H1 (cell line): ENCODE measurements around the gene PDE4D. TPM values are rescaled to one million over a fixed set of nuclear protein-coding genes. Genes with fewer than 3 reads are reported as not detected.

Experiments used
- ATF2 ChIP-seq: IDR thresholded peaks from 2 replicates; pipeline ENCODE4 v1.6.1; 2012; ENCODE audit warnings: low read length, inconsistent platforms
- polyA plus RNA-seq, 7 experiments: library from polyadenylated mRNA; depleted of rRNA in 3 of 7; stranded (reverse) in 5 of 7; unstranded in 2 of 7; fragments of >200 nt in 5 of 7; fragments of 200-250 nt in 2 of 7; gene quantifications; 1 replicate in 5 of 7; 2 replicates in 1 of 7; 4 replicates in 1 of 7; pipeline versions ENCODE4 v1.2.1 to v1.2.3, GENCODE V29; 2011 to 2013; ENCODE audit warnings: missing spikeins in 2 of 7, mixed read lengths in 2 of 7
- total RNA-seq: library from RNA; stranded (reverse); fragmentation: NEBNext Ultra II Directional; extraction: Animal tissue kit (Norgen Biotek cat#: 25700); gene quantifications from 2 replicates; pipeline ENCODE4 v1.2.1, GENCODE V29; 2021

PDE4D gene
- total and polyA plus RNA-seq, 2 of the 8 experiments (the other 6 are each of a cell fraction or from before 2014, with no cell fraction given) = 2.3 to 3.7 TPM

GRCh38 chr5:59683311-59683710 is 210.2 kb downstream of the PDE4D start (continued):
- TF ChIP-seq ATF2 = no peak
